GM20000 (cell line): ENCODE results near the gene OCLN.
"Not testable (repeated sequence)": the region's sequence is repeated elsewhere in the genome, so short reads cannot be mapped to it uniquely, and the experiment has no call there.

Experiments used
- DNase-seq: peaks from one replicate; pipeline ENCODE4 v3.0.0; 2012; ENCODE audit warnings: low spot score
- TF ChIP-seq, protein P1 (sequence below): IDR thresholded peaks from 2 replicates; pipeline ENCODE4 v1.5.1; 2012; ENCODE audit warnings: mild to moderate bottlenecking, control low read depth; ENCODE audit errors: extremely low read depth, missing control alignments

OCLN gene

DNA sequence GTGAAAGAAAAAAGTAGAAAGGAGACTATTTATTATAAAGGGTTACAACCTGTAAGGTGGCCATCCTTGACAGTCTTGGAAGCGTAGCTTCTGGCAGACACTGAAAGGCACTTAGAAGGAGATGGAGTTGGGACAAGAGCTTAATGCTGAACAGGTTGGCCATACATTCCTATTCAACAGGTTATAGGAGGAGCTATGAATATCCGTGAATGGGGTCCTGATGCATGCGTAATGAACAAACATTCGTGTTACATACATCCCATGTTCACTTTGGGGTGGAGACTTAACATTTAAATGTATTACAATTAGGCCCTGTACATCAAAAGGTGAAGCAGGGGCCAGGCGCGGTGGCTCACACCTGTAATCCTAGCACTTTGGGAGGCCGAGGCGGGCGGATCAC lies 34.1 kb downstream of the OCLN start:
- DNase-seq: no peak
- TF ChIP-seq, protein P1, sequence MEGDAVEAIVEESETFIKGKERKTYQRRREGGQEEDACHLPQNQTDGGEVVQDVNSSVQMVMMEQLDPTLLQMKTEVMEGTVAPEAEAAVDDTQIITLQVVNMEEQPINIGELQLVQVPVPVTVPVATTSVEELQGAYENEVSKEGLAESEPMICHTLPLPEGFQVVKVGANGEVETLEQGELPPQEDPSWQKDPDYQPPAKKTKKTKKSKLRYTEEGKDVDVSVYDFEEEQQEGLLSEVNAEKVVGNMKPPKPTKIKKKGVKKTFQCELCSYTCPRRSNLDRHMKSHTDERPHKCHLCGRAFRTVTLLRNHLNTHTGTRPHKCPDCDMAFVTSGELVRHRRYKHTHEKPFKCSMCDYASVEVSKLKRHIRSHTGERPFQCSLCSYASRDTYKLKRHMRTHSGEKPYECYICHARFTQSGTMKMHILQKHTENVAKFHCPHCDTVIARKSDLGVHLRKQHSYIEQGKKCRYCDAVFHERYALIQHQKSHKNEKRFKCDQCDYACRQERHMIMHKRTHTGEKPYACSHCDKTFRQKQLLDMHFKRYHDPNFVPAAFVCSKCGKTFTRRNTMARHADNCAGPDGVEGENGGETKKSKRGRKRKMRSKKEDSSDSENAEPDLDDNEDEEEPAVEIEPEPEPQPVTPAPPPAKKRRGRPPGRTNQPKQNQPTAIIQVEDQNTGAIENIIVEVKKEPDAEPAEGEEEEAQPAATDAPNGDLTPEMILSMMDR: no peak

DNA sequence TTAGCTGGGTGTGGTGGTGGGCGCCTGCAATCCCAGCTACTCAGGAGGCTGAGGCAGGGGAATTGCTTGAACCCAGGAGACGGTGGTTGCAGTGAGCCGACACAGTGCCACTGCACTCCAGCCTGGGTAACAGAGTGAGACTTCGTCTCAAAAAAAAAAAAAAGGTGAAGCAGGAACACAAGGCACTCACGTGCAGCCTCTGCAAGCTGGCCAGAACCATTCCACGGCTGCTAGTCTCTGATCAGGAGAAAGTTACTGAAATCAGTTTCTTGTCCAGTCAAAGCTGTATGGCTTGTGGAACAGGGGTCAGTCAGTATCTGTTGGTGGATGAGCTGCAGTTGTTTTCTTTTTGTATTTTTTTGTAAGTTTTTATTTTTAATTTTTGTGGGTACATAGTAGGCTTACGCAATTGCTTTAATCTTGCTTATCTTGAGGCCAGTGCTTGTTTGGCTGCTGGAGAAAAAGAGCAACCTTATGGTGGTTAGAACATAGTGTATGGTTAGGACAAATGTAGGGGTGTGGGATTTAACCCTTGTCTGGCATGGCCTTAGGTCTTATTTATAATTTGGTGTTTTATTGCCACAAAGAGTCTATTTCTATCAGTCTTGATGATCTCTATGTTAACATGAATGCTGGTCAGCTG lies 34.7 kb downstream of the OCLN start:
- no peak for DNase-seq
- TF ChIP-seq, protein P1: no peak

DNA sequence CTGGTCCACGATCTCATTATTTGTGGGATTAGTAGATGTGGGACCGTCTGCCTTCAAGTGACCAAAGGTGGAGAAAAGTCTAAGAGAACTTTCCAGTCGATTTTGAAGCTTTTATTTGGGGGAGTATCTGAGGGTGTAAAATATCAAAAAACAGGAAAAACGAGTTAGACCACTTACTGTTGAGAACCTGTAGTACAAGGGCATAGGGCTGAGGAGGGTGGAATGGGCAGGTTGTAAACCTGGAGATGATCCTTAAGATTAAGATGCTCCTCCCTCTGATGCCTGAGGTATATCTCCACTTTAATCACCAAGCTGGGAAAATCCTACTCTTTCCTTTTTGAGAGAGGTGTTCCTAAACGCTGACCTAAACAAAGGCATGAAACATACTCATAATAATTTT lies 35.4 kb downstream of the OCLN start:
- no peak for DNase-seq
- TF ChIP-seq, protein P1: no peak

DNA sequence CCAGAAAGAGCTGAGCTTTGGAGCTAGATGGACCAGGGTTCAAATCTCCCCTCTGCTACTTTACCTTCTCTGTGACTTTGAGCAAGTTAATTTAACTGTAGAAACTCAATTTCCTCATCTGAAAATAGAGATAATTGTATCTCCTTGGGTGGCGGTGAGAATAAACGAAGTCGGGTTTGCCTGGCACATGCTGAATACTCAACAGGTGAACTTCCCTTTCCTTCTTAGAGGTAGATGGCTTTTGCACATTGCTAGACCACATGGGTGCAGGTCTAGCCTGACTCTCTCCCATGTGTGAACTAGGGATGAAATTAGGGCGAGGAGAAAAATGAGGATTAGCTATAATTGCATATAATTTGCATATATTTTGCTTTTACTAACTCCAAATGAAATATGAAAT lies 36.0 kb downstream of the OCLN start:
- no peak for DNase-seq
- TF ChIP-seq, protein P1: no peak

DNA sequence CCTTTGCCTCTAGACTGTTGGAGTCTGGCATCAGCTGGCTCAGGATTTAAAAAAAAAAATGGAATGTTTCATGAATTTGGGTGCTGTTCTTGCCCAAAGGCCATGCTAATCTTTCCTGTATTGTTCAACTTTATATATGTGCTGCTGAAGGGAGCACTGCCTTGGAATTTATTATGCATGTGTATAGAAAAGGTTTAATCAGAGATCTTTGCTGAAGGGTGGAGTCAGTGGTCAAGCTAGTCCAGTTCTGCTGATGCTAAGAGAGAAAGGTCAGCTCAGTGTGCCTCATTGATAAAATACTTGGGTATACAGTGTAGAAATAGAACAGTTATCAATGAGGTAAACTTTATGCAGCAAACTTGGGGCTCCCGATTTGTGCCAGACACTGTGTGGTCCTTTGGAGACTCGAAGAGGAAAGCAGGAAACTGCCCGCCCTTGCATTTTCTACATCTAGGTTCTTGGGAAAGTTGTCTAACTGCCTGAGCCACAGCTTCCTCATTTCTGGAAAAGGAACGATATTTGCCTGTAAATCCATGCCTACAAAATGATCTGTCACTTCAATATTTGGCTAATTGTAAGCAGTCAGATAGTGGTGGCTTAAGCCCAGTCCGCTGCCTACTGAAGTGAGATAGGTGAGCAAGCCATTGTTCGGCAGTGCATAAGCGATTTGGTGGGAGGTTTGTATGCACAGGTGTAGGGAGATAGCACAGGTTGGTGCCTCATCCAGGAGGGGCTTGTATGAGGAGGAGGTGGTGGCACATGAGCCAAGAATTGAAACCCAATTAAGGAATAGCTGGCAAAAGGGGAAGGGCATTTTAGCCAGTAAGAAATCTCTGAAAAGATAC lies 38.2 kb downstream of the OCLN start:
- no peak for DNase-seq
- TF ChIP-seq, protein P1: no peak

DNA sequence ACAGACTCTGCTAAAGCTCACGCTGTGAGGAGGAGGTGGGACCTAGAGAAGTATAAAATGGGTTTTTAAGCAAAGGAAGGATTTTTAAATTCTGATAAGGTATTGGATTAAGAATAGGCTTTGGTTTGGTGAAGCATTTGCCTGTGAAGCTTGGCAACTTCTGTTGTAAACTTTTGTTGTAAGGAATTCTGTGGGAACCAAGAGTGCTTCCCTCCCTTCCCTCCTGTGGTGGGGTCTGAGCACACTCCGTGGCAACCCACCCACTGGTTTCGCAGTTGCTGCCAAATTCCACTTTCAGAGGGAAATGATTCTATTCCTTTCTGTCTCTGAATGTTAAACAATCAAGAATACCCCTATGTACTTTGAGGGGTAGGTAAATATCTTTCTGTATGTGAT lies 38.8 kb downstream of the OCLN start:
- no peak for DNase-seq
- TF ChIP-seq, protein P1: no peak

DNA sequence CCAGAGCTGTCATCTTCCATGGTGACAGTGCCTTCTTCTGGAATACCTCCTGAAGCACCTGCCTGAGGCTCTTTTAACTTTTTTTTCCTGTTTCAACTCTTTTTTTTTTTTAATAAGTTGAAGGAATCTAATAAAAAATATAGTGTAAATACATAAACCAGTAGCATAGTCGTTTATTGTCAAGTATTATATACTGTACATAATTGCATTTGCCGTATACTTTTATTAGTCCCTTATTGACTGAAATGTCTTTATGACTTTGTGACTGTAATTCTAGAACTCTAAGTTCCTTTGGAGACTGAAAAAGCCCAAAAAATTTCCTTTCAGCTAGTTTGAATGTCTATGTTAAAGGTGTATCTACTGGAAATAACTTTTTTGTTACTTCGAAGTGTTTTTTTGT lies 45.3 kb downstream of the OCLN start:
- not testable (repeated sequence) for DNase-seq

DNA sequence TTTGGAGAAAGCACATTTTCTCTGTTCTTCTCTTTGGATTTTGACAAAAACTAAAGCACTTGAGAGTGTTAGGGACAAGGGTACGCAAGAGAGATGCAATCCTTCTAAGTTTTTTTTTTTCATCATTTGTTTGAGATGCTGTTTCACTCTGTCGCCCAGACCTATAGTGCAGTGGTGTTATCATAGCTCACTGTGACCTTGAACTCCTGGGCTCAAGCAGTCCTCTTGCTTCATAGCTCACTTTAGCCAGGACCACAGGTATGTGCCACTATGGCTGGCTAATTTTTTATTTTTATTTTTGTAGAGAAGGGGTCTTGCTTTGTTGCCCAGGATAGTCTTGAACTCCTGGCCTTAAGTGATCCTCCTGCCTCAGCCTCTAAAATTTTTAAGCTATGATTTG lies 46.1 kb downstream of the OCLN start:
- not testable (repeated sequence) for DNase-seq

DNA sequence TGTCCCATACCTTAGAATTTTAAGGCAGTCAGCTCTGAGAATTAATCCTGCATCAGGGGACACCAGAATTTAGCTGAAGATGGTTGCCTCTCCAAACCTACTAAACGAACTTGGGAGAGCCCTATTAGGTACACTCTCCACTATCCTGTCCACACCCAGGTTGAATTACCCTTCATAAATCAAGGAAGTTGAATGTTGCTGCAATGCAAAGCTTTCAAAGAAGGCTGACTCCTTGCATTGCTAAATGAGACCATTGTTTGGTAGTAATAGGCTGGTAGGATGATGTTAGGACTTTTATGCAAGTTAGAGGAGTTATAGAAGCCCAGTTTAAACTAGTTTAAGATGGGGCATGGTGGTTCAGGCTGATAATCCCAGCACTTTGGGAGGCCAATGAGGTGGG lies 48.8 kb downstream of the OCLN start:
- DNase-seq: not testable (repeated sequence)

DNA sequence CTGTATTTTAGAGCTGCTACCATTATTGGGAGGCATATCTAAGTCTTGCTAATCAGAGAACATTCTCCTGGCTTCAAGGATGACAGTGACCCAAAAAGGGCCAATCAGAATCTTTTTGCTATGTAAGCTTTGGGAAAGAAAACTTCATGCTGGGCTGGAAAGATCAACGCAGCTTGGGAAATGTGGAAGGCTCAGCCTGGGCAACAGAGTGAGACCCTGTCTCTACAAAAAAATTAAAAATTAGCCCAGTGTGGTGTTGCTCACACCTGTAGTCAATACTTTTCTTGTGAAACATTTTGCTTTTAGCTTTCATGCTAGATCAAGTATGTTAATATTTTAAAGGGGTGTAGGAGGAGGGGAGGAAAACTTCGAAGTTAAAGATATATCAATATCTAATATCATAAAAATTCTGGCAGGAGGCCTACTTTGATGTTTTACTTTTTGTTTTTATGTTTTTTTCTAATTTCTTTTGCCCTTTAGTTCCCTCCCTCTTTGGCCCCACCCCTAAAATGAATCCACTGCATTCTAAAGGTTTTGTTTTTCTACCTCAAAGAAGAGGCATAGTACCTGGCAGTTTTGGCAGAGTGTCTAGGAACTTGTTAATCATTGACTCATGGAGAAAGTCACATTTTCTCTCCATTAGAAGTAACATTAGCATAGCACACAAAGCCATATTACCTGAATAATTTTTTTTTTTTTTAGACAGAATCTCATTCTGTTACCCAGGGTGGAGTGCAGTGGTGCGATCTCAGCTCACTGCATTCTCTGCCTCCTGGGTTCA lies 50.4 kb downstream of the OCLN start:
- DNase-seq: not testable (repeated sequence)

DNA sequence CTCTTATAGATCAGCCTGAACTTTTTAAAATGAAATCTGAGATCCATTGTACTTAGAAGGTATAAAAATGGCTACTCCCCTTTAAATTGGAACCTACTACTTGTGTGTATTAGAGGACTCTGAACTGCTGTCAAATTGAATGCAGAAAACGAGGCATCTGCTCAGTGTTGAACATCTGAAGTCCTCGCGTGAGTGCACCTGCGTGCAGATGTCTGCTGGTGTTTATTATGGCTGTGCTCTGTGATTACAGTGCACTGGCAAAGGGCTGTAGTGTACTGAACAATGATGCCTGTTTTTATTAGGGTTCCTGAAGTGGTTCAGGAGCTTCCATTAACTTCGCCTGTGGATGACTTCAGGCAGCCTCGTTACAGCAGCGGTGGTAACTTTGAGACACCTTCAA lies 52.0 kb downstream of the OCLN start:
- DNase-seq: not testable (repeated sequence)

DNA sequence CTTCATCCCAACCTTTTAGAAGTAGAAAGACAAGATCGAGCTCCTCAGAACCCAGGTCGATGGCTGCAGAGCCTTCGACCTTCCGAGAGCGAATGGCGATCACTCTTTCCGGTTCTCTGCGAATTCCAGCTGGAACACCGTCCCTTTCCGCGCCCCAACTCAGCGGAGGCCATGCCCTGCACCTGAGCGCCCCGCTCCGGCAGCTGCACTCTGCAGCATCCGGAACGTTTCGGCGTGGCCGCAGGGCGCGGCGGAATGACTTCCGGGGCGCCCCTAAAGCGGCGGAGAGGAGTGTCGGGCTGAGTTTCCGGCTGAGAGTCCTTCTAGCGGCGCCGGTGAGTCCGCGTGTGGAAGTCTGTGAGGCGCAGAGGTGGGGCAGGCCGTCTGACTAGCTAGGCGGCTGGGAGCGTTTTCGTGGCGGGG lies 67.3 kb downstream of the OCLN start, which contains the start of gene GTF2H2C:
Gene GTF2H2C, plus strand, starts transcription at position 284 of the 423 bp plus-strand sequence. CDS start 4,942 bp downstream, outside the sequence.
- DNase-seq: not testable (repeated sequence)
